AG10803 (cell line): ENCODE measurements around the gene KCNIP2.
A peak's percentile ranks its signal among the peaks of the same experiment; 100 is the strongest.

ENCODE experiments used
- DNase-seq: peaks from one replicate; pipeline ENCODE4 v3.0.0; 2010; ENCODE audit warnings: low read depth
- H3K4me3 ChIP-seq: 2 replicates; pipeline ENCODE4 v1.5.1; 2011; ENCODE audit warnings: mild to moderate bottlenecking, low read length, control low read depth
- TF ChIP-seq, protein P1 (sequence below): conservative IDR thresholded peaks from 2 replicates; pipeline ENCODE4 v1.5.1; 2011; ENCODE audit warnings: mild to moderate bottlenecking, low read length, control low read depth, inconsistent platforms

Gene KCNIP2

DNA sequence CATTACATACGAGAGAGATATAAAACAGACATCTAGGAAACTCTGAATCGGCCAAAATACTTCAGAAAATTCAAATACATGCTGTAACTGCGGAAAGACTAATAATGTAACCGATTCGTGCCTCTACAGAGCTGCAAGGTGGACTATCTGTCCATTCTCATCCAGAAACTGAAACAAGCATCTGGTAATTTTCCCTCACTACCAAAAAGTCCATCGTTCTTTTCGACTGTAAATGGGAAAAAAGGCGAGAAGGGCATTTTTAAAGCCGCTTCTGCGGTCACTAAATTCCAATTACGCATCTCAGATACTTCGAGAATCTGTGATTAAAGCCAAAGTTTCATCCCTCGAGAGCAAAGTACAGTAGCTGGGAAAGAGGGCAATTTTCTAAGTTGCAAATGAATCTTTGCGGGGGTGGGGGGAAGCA lies 26.7 kb downstream of the KCNIP2 start:
- peak; percentile 16 for DNase-seq
- peak overlapping the region; percentile 100 for H3K4me3 ChIP-seq
- TF ChIP-seq, protein P1, sequence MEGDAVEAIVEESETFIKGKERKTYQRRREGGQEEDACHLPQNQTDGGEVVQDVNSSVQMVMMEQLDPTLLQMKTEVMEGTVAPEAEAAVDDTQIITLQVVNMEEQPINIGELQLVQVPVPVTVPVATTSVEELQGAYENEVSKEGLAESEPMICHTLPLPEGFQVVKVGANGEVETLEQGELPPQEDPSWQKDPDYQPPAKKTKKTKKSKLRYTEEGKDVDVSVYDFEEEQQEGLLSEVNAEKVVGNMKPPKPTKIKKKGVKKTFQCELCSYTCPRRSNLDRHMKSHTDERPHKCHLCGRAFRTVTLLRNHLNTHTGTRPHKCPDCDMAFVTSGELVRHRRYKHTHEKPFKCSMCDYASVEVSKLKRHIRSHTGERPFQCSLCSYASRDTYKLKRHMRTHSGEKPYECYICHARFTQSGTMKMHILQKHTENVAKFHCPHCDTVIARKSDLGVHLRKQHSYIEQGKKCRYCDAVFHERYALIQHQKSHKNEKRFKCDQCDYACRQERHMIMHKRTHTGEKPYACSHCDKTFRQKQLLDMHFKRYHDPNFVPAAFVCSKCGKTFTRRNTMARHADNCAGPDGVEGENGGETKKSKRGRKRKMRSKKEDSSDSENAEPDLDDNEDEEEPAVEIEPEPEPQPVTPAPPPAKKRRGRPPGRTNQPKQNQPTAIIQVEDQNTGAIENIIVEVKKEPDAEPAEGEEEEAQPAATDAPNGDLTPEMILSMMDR: no peak

DNA sequence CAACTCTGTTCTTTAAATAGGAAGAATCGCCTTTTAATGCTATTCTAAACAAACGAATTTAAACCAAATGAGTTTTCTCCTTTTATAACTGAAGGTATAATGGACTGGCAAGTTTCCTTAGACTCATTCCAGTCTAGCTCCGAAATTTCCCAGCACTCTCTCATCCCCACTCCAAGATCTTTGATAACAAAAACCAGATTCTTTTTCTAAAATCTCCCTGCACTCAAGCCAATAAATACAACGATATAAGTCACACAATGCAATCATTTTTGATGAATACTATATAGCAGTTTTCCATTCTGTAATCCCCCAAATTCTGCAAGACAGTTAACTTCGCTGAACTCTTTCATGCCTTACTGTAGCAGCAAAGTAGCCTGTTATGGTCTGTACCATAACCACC lies 27.2 kb downstream of the KCNIP2 start:
- no peak for DNase-seq
- peak overlapping the region; percentile 100 for H3K4me3 ChIP-seq
- TF ChIP-seq, protein P1: no peak

DNA sequence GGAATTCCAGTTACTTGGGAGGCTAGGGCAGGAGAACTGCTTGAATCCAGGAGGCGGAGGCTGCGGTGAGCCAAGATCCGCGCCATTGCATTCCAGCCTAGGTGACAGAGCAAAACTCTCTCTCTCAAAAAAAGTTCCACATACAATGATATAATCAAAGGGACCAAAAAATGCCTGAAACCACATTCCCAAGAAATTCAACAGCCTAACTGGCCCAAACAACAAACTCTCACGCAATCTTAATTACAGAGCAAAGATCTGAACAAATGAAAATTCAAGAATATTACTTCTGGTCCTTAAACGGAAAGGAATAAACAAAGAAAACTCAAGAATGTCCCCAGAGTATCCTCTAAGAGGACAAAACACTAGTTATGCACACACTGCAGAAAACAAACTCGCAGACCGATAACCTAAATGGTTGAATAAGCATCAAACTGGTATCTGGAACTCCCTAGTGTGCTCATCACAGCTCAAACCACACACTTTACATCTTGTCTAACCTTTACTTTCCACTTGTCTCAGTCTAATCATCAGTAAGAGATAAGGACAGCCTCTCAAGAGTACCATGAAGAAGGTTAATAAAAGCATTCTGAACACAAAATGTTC lies 29.0 kb downstream of the KCNIP2 start:
- peak; percentile 55 for DNase-seq
- TF ChIP-seq, protein P1: no peak
- peak overlapping the region; percentile 100 for H3K4me3 ChIP-seq

DNA sequence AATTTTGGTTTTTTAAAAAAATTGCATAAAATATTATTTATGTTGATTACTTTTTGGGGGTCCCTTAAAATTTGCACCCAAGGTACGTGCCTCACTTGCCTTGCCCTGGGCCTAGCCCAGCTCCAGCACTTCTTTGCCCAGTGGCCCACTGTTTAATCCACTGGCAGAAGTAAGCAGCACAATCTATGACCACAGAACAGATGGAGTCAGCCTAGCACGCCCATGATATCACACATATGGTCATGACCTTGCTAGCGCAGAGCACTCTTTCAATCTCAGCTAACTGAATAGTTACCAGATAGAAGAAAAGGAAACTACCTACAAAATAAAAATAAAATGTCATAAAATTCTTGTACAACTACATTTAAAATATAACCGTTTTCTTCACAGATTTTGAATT lies 31.0 kb downstream of the KCNIP2 start:
- DNase-seq: peak; percentile 17
- TF ChIP-seq, protein P1: no peak
- H3K4me3 ChIP-seq: no peak overlapping the region

DNA sequence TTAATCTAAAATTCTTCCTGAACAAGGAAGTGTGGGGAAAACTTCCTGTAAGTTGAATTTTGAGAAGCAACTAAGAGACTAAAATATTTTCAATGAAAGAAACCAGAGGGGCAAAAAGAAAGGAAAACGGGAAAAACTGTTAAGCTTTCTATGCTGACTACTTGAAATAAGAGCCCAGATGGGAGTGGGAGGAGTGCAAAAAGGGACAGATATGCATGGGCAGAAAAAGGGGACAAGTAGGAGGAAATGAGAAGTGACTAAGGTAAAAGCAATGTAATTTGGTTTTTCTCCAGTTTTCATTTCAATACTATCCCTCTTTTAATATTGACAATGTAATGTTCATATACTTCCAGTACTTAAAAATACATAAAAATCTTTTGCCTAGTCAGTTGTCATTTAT lies 36.4 kb downstream of the KCNIP2 start:
- TF ChIP-seq, protein P1: no peak
- H3K4me3 ChIP-seq: no peak overlapping the region
- no peak for DNase-seq

DNA sequence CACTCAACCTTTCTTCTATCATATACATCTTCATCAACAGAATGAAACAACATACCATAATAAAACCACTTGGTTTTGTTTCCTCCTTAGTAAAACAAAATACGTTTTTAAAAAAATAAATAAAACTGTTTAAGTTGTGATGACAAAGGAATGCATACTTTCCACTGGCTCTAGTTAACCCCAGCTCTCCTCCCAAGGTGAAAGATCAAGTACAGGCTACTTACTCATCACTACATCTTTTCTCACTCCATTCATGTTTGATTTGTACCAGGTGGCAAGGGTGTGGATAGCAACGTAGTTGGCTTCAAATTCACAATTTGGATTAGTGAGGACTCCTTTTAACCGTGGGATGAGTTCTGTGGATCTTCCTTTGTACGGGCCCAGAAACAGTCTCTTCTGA lies 40.1 kb downstream of the KCNIP2 start:
- no peak overlapping the region for H3K4me3 ChIP-seq
- no peak for DNase-seq
- TF ChIP-seq, protein P1: no peak

DNA sequence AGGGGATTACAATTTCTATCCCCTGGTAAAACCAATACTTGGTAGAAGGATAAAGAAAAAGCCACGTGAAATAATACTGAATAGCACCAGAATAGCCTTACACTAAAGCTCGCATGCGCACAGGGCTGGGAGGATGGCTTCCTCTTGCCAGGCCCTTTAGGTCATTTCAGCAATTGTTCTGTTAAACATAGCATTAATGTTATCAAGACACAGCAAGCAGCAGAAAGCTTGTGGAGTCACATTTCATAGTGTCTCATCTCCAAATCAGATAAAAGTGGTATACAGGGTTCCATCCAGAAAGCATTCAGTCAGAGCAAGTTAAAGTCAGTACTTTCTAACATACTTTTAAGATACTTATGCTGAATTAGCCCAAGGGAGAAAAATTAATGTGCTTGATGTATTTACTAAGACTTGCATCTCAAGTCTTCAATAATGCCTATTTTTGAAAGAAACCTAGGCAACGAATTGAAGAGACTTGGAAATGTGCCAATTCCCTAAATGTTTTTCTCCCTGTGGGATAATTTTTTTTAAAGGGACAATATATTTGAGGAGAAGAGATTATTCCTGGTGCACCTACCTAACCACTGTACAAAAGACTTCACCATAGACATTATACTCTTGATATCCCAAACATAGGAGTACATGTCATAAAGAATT lies 46.1 kb downstream of the KCNIP2 start:
- DNase-seq: no peak
- TF ChIP-seq, protein P1: no peak
- no peak overlapping the region for H3K4me3 ChIP-seq
